GM23248 (cell line): ENCODE data around the gene IGF2BP2. TPM values are rescaled to one million over a fixed set of nuclear protein-coding genes. Genes with fewer than 3 reads are reported as not detected.

Source experiments
- DNase-seq: peaks from one replicate; pipeline ENCODE4 v3.0.0-alpha.2; 2015
- H2AFZ ChIP-seq: fragments of 200-600 bp; sonication (generic); 2 replicates; pipeline ENCODE4 v1.6.1; 2016; ENCODE audit warnings: antibody characterized with exemption
- H3F3A ChIP-seq: fragments of 200-600 bp; sonication (generic); 2 replicates; pipeline ENCODE4 v1.6.1; 2016; ENCODE audit warnings: mild to moderate bottlenecking, antibody characterized with exemption, mixed run types; ENCODE audit not compliant: insufficient read depth
- H3K27ac ChIP-seq: fragments of 200-600 bp; sonication (generic); 2 replicates; pipeline ENCODE4 v1.5.1; 2016; ENCODE audit warnings: mild to moderate bottlenecking
- H3K27me3 ChIP-seq: fragments of 200-600 bp; sonication (generic); replicated peaks from 2 replicates; pipeline ENCODE4 v1.6.1; 2016; ENCODE audit warnings: mild to moderate bottlenecking; ENCODE audit not compliant: insufficient read depth
- H3K36me3 ChIP-seq: fragments of 200-600 bp; sonication (generic); 2 replicates; pipeline ENCODE4 v1.6.1; 2016; ENCODE audit warnings: low read depth, mild to moderate bottlenecking
- H3K4me1 ChIP-seq: fragments of 200-600 bp; sonication (generic); 2 replicates; pipeline ENCODE4 v1.6.1; 2016; ENCODE audit warnings: mild to moderate bottlenecking; ENCODE audit not compliant: insufficient read depth
- H3K4me2 ChIP-seq: fragments of 200-600 bp; sonication (generic); one replicate; pipeline ENCODE4 v1.6.1; 2016; ENCODE audit warnings: mild to moderate bottlenecking; ENCODE audit not compliant: unreplicated experiment
- H3K4me3 ChIP-seq: fragments of 200-600 bp; sonication (generic); 2 replicates; pipeline ENCODE4 v1.5.1; 2016; ENCODE audit warnings: mild to moderate bottlenecking
- H3K79me2 ChIP-seq: fragments of 200-600 bp; sonication (generic); 2 replicates; pipeline ENCODE4 v1.6.1; 2016; ENCODE audit warnings: mild to moderate bottlenecking; ENCODE audit not compliant: insufficient read depth
- H3K9ac ChIP-seq: fragments of 200-600 bp; sonication (generic); 2 replicates; pipeline ENCODE4 v1.6.1; 2016; ENCODE audit warnings: mild to moderate bottlenecking
- H3K9me2 ChIP-seq: fragments of 200-600 bp; sonication (generic); 2 replicates; pipeline ENCODE4 v1.6.1; 2016; ENCODE audit warnings: mixed run types, mild to moderate bottlenecking, moderate library complexity; ENCODE audit not compliant: insufficient read depth
- H3K9me3 ChIP-seq: fragments of 200-600 bp; sonication (generic); one replicate; pipeline ENCODE4 v1.6.1; 2017; ENCODE audit warnings: low read depth
- H4K20me1 ChIP-seq: fragments of 200-600 bp; sonication (generic); 2 replicates; pipeline ENCODE4 v1.6.0; 2016; ENCODE audit not compliant: insufficient read depth
- EZH2 ChIP-seq: fragments of 200-600 bp; sonication (generic); IDR thresholded peaks from 2 replicates; pipeline ENCODE4 v1.6.1; 2018; ENCODE audit warnings: antibody characterized with exemption, mild to moderate bottlenecking; ENCODE audit not compliant: insufficient read depth, poor library complexity, severe bottlenecking
- EZH2phosphoT487 ChIP-seq: fragments of 200-600 bp; sonication (generic); IDR thresholded peaks from 2 replicates; pipeline ENCODE4 v1.6.1; 2018; ENCODE audit warnings: antibody characterized with exemption, moderate library complexity, mild to moderate bottlenecking, low read depth; ENCODE audit not compliant: insufficient read depth
- WGBS, 2 experiments: methylation state at CpG; one replicate each; pipeline ENCODE4 v1.1.6; 2015 to 2017; ENCODE audit warnings: low lambda C conversion rate in 2 of 2, low coverage in 1 of 2; ENCODE audit errors: missing lambda C conversion rate in 2 of 2; 5-methylcytosine and 5-hydroxymethylcytosine counted together
- in situ Hi-C: fragments of 300-500 bp; cut with MboI; formaldehyde crosslinking; loops from 2 replicates; pipeline ENCODE4 v1.15.0; 2020
- polyA plus RNA-seq: library from polyadenylated mRNA; unstranded; fragments of >200 nt; fragmentation: Nextera tagmentation; extraction: Ambion mirVana; gene quantifications from 2 replicates; pipeline ENCODE4 v1.2.1, GENCODE V29; 2016
- total RNA-seq: library from RNA; depleted of rRNA; stranded (reverse); fragments of >200 nt; shearing (Covaris generic); gene quantifications from 2 replicates; pipeline ENCODE4 v1.2.3, GENCODE V29; 2014

The IGF2BP2 gene
- total and polyA plus RNA-seq, 2 experiments from 2014 or later = 60.6 to 62.5 TPM

DNA sequence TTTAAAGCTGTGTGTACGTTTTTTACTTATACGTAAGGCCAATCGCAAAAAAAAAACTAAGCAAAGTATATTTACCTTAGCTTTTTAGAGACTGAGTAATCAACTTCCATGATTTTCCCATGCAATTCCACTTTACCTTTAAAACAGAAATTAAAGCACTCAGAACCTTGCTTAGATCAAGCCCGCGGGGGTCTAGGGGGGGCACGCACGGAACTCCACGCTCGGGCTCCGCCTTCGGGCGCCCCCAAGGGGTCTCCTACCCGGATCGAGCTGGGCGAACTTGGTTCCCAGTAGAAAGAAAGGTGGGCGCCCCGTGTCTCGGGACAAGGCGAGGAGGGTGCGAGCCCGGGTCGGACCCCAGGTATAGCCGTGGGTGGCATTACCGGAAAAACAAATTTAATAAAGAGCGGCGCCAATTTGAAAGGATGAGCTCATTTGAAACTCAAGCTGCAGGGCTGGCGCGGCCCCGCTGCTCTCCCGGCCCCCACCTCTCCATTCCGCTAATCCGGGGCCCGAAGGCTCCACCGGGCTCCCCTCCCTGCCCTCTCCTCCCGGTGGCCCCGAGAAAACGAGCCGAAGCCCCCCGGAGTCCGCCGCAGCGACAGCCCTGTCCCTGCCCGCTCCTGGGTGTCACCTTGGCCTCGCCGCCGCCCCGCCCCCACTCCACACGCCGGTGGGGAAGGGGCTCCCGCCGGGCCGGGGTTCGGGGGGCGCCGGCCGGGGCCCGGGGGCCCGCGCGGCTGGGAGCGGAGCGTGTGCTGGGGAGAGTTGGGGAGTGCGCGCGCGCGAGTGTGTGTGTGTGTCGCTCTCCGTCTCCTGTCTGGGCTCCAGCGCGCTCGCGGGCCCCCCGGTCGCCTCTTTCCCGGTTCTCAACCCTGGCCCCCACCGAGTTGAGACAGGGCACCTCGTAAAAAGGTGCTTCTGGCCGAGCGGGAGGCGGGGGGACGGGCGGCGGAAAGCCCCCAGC, 1.5 kb downstream of the IGF2BP2 start:
- H3K79me2 ChIP-seq = peaks cover 83% of the 10 kb centered on the region
- no peaks in the 10 kb centered on the region for H3K36me3 ChIP-seq
- 2 to 4% methylated on average over 35 to 80 of the region's 84 CpGs for WGBS, 2 experiments
- H3K9ac ChIP-seq = peak overlapping the region; percentile 98
- peak overlapping the region; percentile 95 for H3K4me3 ChIP-seq
- no peak for TF ChIP-seq EZH2phosphoT487
- no peak for TF ChIP-seq EZH2
- DNase-seq = peak; percentile 75
- peaks cover 33% of the 10 kb centered on the region for H3K4me1 ChIP-seq
- no peaks in the 10 kb centered on the region for H3K27me3 ChIP-seq
- peak overlapping the region; percentile 93 for H3K4me2 ChIP-seq
- peak overlapping the region; percentile 39; the same call in 1 of the 2 replicates for H2AFZ ChIP-seq
- peaks cover 1% of the 10 kb centered on the region; the same call in 1 of the 2 replicates for H4K20me1 ChIP-seq
- H3K9me3 ChIP-seq = no peaks in the 10 kb centered on the region
- H3K27ac ChIP-seq = peak overlapping the region; percentile 86
- in situ Hi-C loops = no loop called here
- H3F3A ChIP-seq = peaks cover 36% of the 10 kb centered on the region
- H3K9me2 ChIP-seq = no peaks in the 10 kb centered on the region

DNA sequence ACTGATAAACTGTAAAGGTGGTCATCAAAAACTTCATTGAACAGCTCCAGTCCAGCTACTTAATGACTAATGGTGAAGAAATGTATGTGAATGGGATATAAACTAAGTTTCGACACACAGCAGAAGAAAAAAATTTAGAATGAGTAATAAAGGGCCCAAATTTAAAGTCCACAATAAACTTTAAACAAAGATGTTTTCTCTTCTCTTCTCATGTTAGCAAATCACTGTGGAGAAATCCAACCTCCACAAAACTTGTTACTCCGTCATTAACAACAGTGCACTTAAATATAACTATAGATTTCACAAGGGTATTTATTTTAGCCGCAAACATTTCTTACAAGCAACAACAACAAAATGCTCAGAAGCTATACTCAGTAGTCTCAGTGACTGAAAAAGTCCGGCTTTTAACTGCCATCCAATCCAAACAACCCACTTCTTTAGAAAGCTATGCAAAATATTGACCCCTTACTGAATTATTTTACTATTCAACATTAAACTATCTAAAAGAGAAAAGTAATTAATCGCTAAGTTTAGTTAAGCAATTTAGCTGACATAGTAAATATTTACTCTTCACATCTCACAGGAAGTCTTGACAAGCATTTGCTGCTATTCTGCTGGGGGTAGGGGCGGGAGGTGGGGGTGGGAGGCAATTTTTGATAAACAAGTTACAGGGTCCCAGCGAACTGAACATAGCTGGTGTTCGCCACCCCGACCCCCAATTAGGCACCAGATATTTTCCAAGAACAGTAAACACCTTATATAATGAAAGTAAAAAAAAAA, 2.4 kb downstream of the IGF2BP2 start:
- no peaks in the 10 kb centered on the region for H3K27me3 ChIP-seq
- H3K27ac ChIP-seq = peak overlapping the region; percentile 86
- H3K9me2 ChIP-seq = no peaks in the 10 kb centered on the region
- H4K20me1 ChIP-seq = peaks cover 5% of the 10 kb centered on the region; the same call in 1 of the 2 replicates
- no peaks in the 10 kb centered on the region for H3K36me3 ChIP-seq
- no peaks in the 10 kb centered on the region for H3K9me3 ChIP-seq
- WGBS, 2 experiments = 20 to 24% methylated on average over 7 to 9 of the region's 9 CpGs
- in situ Hi-C loops = no loop called here
- no peak overlapping the region for H2AFZ ChIP-seq
- peaks cover 39% of the 10 kb centered on the region for H3F3A ChIP-seq
- TF ChIP-seq EZH2phosphoT487 = no peak
- TF ChIP-seq EZH2 = no peak
- peaks cover 90% of the 10 kb centered on the region for H3K79me2 ChIP-seq
- H3K9ac ChIP-seq = peak overlapping the region; percentile 98
- H3K4me1 ChIP-seq = peaks cover 42% of the 10 kb centered on the region
- peak overlapping the region; percentile 95 for H3K4me3 ChIP-seq
- peak overlapping the region; percentile 93 for H3K4me2 ChIP-seq
- peak; percentile 84 for DNase-seq

DNA sequence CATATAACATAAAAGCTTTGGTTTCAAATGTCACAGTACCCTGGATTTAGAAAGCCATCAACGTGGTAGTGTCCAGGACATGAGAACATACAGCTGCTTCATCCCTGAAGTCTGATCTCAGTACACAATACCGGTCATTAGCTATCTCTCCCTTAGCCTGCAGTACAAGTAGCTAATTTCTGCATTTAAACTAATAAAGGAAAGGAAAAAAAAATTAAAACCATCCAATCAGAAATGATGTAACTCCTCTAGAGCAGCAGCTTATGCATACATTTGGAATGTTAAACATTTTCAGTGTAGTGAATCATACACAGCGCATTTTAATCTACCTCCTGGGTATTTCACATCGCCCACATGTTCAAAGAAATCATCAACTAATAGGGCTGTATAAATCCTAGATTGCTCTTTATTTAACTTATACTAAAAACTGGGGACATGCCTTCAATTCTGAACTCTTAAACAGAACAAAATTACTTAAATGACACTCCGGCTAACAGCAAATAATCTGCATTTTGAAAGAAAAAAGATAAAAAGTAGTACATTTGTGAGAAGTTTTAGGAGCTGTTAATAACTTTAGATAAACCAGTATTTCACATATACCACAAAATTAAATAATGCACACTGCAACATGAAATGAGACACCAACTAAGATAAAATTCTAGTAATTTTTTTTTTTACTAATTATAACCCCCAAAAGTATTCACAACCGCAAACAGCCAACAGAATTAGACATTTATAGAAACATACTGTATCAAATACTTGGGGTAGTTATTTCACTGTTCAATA, 3.7 kb downstream of the IGF2BP2 start:
- DNase-seq = peak; percentile 91
- peak overlapping the region; percentile 95 for H3K4me3 ChIP-seq
- in situ Hi-C loops = no loop called here
- H2AFZ ChIP-seq = no peak overlapping the region
- H3K9me3 ChIP-seq = no peaks in the 10 kb centered on the region
- H3F3A ChIP-seq = peaks cover 39% of the 10 kb centered on the region
- H4K20me1 ChIP-seq = peaks cover 14% of the 10 kb centered on the region; the same call in 1 of the 2 replicates
- peaks cover 90% of the 10 kb centered on the region for H3K79me2 ChIP-seq
- no peaks in the 10 kb centered on the region for H3K9me2 ChIP-seq
- peak overlapping the region; percentile 98 for H3K9ac ChIP-seq
- no peaks in the 10 kb centered on the region for H3K27me3 ChIP-seq
- TF ChIP-seq EZH2 (no peak), EZH2phosphoT487 (no peak)
- H3K27ac ChIP-seq = peak overlapping the region; percentile 86
- no peaks in the 10 kb centered on the region for H3K36me3 ChIP-seq
- H3K4me1 ChIP-seq = peaks cover 53% of the 10 kb centered on the region
- H3K4me2 ChIP-seq = peak overlapping the region; percentile 93
- WGBS, 2 experiments = 17 to 18% methylated on average over 6 of the region's 6 CpGs
